H9 (cell line): ENCODE data around the gene ATXN7. TPM values are rescaled to one million over a fixed set of nuclear protein-coding genes. Genes with fewer than 3 reads are reported as not detected.

Experiments
- DNase-seq: peaks from one replicate; pipeline ENCODE4 v3.0.0-alpha.2; 2017
- H2AFZ ChIP-seq: one replicate; pipeline ENCODE4 v1.6.1; 2013; ENCODE audit warnings: mild to moderate bottlenecking, low read length, control low read depth, moderate library complexity
- H2AK5ac ChIP-seq: 2 replicates; pipeline ENCODE4 v1.6.1; 2013; ENCODE audit warnings: low read length, control low read depth, mixed read lengths; ENCODE audit not compliant: insufficient read length
- H2BK120ac ChIP-seq: one replicate; pipeline ENCODE4 v1.6.1; 2013; ENCODE audit warnings: low read depth, mild to moderate bottlenecking, low read length, control low read depth, inconsistent platforms; ENCODE audit not compliant: poor library complexity, severe bottlenecking
- H2BK12ac ChIP-seq: 2 replicates; pipeline ENCODE4 v1.6.1; 2013; ENCODE audit warnings: low read length, control low read depth, mixed read lengths, low read depth; ENCODE audit not compliant: insufficient read length
- H2BK15ac ChIP-seq: 2 replicates; pipeline ENCODE4 v1.6.1; 2013; ENCODE audit warnings: low read depth, low read length, control low read depth
- H2BK20ac ChIP-seq: one replicate; pipeline ENCODE4 v1.6.1; 2013; ENCODE audit warnings: low read depth, mild to moderate bottlenecking, low read length, control low read depth, inconsistent platforms; ENCODE audit not compliant: poor library complexity, severe bottlenecking
- H2BK5ac ChIP-seq: 2 replicates; pipeline ENCODE4 v1.6.1; 2013; ENCODE audit warnings: low read length, control low read depth, mixed read lengths; ENCODE audit not compliant: insufficient read length
- H3K14ac ChIP-seq: 2 replicates; pipeline ENCODE4 v1.6.1; 2013; ENCODE audit warnings: low read length, control low read depth; ENCODE audit not compliant: insufficient read depth
- H3K18ac ChIP-seq: 2 replicates; pipeline ENCODE4 v1.6.1; 2013; ENCODE audit warnings: low read depth, mild to moderate bottlenecking, mixed read lengths, low read length, control low read depth; ENCODE audit not compliant: insufficient read length
- H3K23ac ChIP-seq: 2 replicates; pipeline ENCODE4 v1.6.1; 2013; ENCODE audit warnings: low read length, control low read depth, mixed read lengths, low read depth; ENCODE audit not compliant: insufficient read length
- H3K23me2 ChIP-seq: 2 replicates; pipeline ENCODE4 v1.6.1; 2013; ENCODE audit warnings: low read depth, mild to moderate bottlenecking, mixed read lengths, low read length, control low read depth; ENCODE audit not compliant: insufficient read length, poor library complexity, severe bottlenecking
- H3K27ac ChIP-seq: 2 replicates; pipeline ENCODE4 v1.5.1; 2013; ENCODE audit warnings: low read length, control low read depth, mixed read lengths, low read depth; ENCODE audit not compliant: insufficient read length
- H3K27me3 ChIP-seq: 2 replicates; pipeline ENCODE4 v1.6.1; 2013; ENCODE audit warnings: low read length, control low read depth, inconsistent platforms; ENCODE audit not compliant: insufficient read depth
- H3K4ac ChIP-seq: 2 replicates; pipeline ENCODE4 v1.6.1; 2013; ENCODE audit warnings: low read depth, mild to moderate bottlenecking, control low read depth, inconsistent platforms, low read length, moderate library complexity
- H3K4me1 ChIP-seq: 2 replicates; pipeline ENCODE4 v1.6.1; 2013; ENCODE audit warnings: low read length, control low read depth, inconsistent platforms; ENCODE audit not compliant: insufficient read depth
- H3K4me2 ChIP-seq: 2 replicates; pipeline ENCODE4 v1.6.1; 2013; ENCODE audit warnings: low read length, control low read depth, mixed read lengths; ENCODE audit not compliant: insufficient read length, insufficient read depth
- H3K56ac ChIP-seq: 2 replicates; pipeline ENCODE4 v1.6.1; 2013; ENCODE audit warnings: low read depth, mild to moderate bottlenecking, mixed read lengths, low read length, control low read depth; ENCODE audit not compliant: insufficient read length
- H3K79me1 ChIP-seq: 2 replicates; pipeline ENCODE4 v1.6.1; 2013; ENCODE audit warnings: low read depth, mild to moderate bottlenecking, moderate library complexity, low read length, control low read depth, inconsistent platforms; ENCODE audit not compliant: insufficient read depth, poor library complexity, severe bottlenecking
- H3K79me2 ChIP-seq: 2 replicates; pipeline ENCODE4 v1.6.1; 2013; ENCODE audit warnings: low read length, control low read depth, inconsistent platforms; ENCODE audit not compliant: insufficient read depth
- H3K9ac ChIP-seq: 2 replicates; pipeline ENCODE4 v1.6.1; 2013; ENCODE audit warnings: low read length, control low read depth, mixed read lengths; ENCODE audit not compliant: insufficient read length; ENCODE audit errors: extremely low read depth
- H3K9me3 ChIP-seq: one replicate; pipeline ENCODE4 v1.6.1; 2013; ENCODE audit warnings: low read depth, low read length, inconsistent platforms; ENCODE audit not compliant: control insufficient read depth
- H3T11ph ChIP-seq: one replicate; pipeline ENCODE4 v1.6.1; 2013; ENCODE audit warnings: mild to moderate bottlenecking, low read length, control low read depth, inconsistent platforms
- H4K20me1 ChIP-seq: one replicate; pipeline ENCODE4 v1.6.1; 2013; ENCODE audit not compliant: control insufficient read depth, insufficient read length, insufficient read depth
- H4K5ac ChIP-seq: 2 replicates; pipeline ENCODE4 v1.6.1; 2013; ENCODE audit warnings: low read depth, mild to moderate bottlenecking, mixed read lengths, low read length, control low read depth; ENCODE audit not compliant: insufficient read length
- H4K8ac ChIP-seq: replicated peaks from 2 replicates; pipeline ENCODE4 v1.6.1; 2013; ENCODE audit warnings: low read length, control low read depth, mixed read lengths, low read depth; ENCODE audit not compliant: insufficient read length
- H4K91ac ChIP-seq: 2 replicates; pipeline ENCODE4 v1.6.1; 2013; ENCODE audit warnings: low read depth, mild to moderate bottlenecking, moderate library complexity, mixed read lengths, low read length, control low read depth; ENCODE audit not compliant: insufficient read length
- H3K27ac Mint-ChIP-seq, 3 experiments: 2 replicates in 2 of 3; 3 replicates in 1 of 3; pipeline ENCODE4 v1.8.0; 2020 to 2021; ENCODE audit warnings: mixed read lengths in 3 of 3, mild to moderate bottlenecking in 1 of 3, moderate library complexity in 1 of 3
- H3K27me3 Mint-ChIP-seq: 2 replicates; pipeline ENCODE4 v1.8.0; 2021; ENCODE audit warnings: low read depth, mild to moderate bottlenecking, moderate library complexity, mixed read lengths
- H3K36me3 Mint-ChIP-seq, 3 experiments: 2 replicates in 2 of 3; 3 replicates in 1 of 3; pipeline ENCODE4 v1.8.0; 2020 to 2021; ENCODE audit warnings: low read depth in 3 of 3, mixed read lengths in 3 of 3; ENCODE audit not compliant: insufficient read depth in 1 of 3
- H3K4me1 Mint-ChIP-seq, 2 experiments: 2 replicates each; pipeline ENCODE4 v1.8.0; 2020; ENCODE audit warnings: mixed read lengths in 2 of 2
- H3K4me3 Mint-ChIP-seq, 2 experiments: 2 replicates in 1 of 2; 3 replicates in 1 of 2; pipeline ENCODE4 v1.8.0; 2020 to 2021; ENCODE audit warnings: mild to moderate bottlenecking in 2 of 2, mixed read lengths in 2 of 2, moderate library complexity in 1 of 2
- H3K9me3 Mint-ChIP-seq, 2 experiments: 2 replicates in 1 of 2; 3 replicates in 1 of 2; pipeline ENCODE4 v1.8.0; 2020; ENCODE audit warnings: mild to moderate bottlenecking in 2 of 2, mixed read lengths in 2 of 2, moderate library complexity in 1 of 2
- CTCF ChIP-seq: fragments of 200-600 bp; sonication (generic); conservative IDR thresholded peaks from 3 replicates; pipeline ENCODE4 v1.8.0; 2021; ENCODE audit warnings: antibody characterized with exemption, mild to moderate bottlenecking
- WGBS: extraction: QIAGEN DNeasy Blood & Tissue Kit; methylation state at CpG from one replicate; pipeline ENCODE4 v1.1.7; 2013; ENCODE audit warnings: missing lambda C conversion rate, low lambda C conversion rate, mixed read lengths; ENCODE audit not compliant: insufficient read length; ENCODE audit errors: extremely low coverage; 5-methylcytosine and 5-hydroxymethylcytosine counted together
- total RNA-seq: library from RNA; stranded (reverse); gene quantifications from 2 replicates; pipeline ENCODE4 v1.2.1, GENCODE V29; 2021

Gene ATXN7
- total RNA-seq, 1 experiment from 2014 or later: 21.5 TPM

- Histone ChIP-seq H2AFZ (no peak overlapping the region), H3K23me2 (no peaks in the 10 kb centered on the region), H3K56ac (no peak overlapping the region), H4K5ac (no peak overlapping the region), H3K18ac (no peak overlapping the region), H2BK12ac (peak overlapping the region; percentile 83), H3K4me2 (no peak overlapping the region), H4K20me1 (no peaks in the 10 kb centered on the region), H2BK15ac (no peak overlapping the region; the same call in 1 of the 2 replicates), H3K4me1 (no peaks in the 10 kb centered on the region; the same call in none of the 2 replicates), H3K79me2 (no peaks in the 10 kb centered on the region; the same call in 1 of the 2 replicates), H4K8ac (no peak overlapping the region), H2BK5ac (no peak overlapping the region), H2BK20ac (no peak overlapping the region), H2AK5ac (no peak overlapping the region), H2BK120ac (no peak overlapping the region), H4K91ac (peak overlapping the region; percentile 85), H3K23ac (no peak overlapping the region), H3K4ac (no peak overlapping the region), H3K14ac (no peak overlapping the region; the same call in 1 of the 2 replicates), H3K79me1 (peaks cover 2% of the 10 kb centered on the region), H3T11ph (no peak overlapping the region), H3K9me3 (no peaks in the 10 kb centered on the region), H3K27me3 (no peaks in the 10 kb centered on the region), H3K9ac (no peak overlapping the region), H3K27ac (no peak overlapping the region)
- Mint-ChIP-seq H3K4me3 (no peak overlapping the region), H3K27me3 (no peaks in the 10 kb centered on the region), H3K9me3 (no peaks in the 10 kb centered on the region), H3K4me1 (peaks cover 32 to 41% of the 10 kb centered on the region in 2 experiments), H3K27ac (peak overlapping the region; percentile 18 to 38 (median 28); a peak in 5 of 7 replicates), H3K36me3 (no peaks in the 10 kb centered on the region)
- WGBS: no CpG with 5 or more reads among the region's 2 CpGs
- DNase-seq: no peak
- TF ChIP-seq CTCF: no peak
These were observed 83.9 kb downstream of the ATXN7 start for GRCh38 chr3:63947594-63947993.
